ENCODE measurements around the gene LRRTM4.

LRRTM4 gene

GRCh38 chr2:77348821-77349220 lies 173.4 kb downstream of the LRRTM4 start:
- no peak for DNase-seq (ENCODE audit: low read depth)
- TF ChIP-seq, protein P1, sequence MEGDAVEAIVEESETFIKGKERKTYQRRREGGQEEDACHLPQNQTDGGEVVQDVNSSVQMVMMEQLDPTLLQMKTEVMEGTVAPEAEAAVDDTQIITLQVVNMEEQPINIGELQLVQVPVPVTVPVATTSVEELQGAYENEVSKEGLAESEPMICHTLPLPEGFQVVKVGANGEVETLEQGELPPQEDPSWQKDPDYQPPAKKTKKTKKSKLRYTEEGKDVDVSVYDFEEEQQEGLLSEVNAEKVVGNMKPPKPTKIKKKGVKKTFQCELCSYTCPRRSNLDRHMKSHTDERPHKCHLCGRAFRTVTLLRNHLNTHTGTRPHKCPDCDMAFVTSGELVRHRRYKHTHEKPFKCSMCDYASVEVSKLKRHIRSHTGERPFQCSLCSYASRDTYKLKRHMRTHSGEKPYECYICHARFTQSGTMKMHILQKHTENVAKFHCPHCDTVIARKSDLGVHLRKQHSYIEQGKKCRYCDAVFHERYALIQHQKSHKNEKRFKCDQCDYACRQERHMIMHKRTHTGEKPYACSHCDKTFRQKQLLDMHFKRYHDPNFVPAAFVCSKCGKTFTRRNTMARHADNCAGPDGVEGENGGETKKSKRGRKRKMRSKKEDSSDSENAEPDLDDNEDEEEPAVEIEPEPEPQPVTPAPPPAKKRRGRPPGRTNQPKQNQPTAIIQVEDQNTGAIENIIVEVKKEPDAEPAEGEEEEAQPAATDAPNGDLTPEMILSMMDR (IDR thresholded peaks at IDR 0.05; ENCODE audit: insufficient read depth, low read depth, low read length, missing control alignments) = no peak
- no peak overlapping the region for H3K4me3 ChIP-seq (ENCODE audit: low read depth, low read length)

GRCh38 chr2:77336013-77336412 lies 186.2 kb downstream of the LRRTM4 start:
- H3K4me3 ChIP-seq (ENCODE audit: low read depth, low read length) = no peak overlapping the region
- TF ChIP-seq, protein P1 (IDR thresholded peaks at IDR 0.05; ENCODE audit: insufficient read depth, low read depth, low read length, missing control alignments) = no peak
- DNase-seq (ENCODE audit: low read depth) = no peak

DNA sequence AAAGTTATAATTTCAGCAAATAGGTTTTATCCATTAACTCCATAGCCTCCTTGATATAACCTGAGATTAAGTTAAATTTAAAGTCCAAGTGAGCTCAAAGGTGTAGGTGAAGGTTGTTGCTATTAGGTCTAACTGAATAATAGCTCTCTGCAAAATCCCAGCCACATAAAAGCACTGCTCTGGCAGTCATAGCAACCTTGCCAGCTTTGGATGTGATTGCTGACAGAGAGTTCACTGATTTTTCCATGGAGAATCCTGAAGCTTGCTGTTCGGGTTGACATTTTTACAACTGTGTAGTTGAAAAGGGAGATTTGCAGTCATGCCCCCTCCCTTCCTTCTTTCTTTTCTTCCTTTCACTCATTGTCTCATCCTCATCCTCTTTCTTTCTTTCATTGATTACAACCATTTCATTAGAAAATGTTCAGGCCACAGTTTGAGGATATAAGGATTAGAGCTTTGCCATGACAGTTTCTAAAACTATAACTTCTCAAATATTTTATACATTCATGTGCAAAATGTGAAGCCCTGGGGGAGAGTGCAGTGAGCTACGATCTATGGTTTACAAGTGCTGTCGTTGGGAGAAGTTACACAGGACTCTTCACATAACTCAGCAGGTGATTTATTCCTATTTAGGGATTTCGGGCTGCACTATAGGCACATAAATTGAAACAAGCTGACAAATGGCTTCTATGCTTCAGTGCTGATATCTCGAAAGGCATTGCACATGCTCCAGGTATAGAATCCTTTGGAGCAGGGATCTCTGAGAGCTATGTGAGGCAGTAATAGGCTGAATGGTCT lies 193.8 kb downstream of the LRRTM4 start:
- DNase-seq (ENCODE audit: low read depth) = no peak
- no peak overlapping the region for H3K4me3 ChIP-seq (ENCODE audit: low read depth, low read length)
- TF ChIP-seq, protein P1 (IDR thresholded peaks at IDR 0.05; ENCODE audit: insufficient read depth, low read depth, low read length, missing control alignments) = no peak

DNA sequence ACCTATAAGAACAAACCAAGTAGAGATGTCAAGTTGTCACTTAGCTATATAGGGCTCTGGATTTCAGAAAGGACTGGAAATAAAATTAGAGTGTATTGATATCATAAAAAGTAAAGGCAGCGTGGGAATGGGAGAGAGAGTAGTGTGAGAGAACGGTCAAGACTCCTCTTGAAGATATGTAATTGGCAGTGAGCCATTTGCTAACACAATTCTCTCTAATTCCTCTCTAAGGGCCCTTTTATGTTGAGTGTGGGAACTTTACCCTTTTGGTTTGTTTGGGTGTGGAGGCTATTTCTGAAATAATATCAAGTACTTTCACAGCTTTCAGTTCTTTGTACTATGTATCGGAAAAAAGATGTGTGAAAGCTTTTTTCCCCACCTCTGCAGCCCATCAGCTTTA lies 196.8 kb downstream of the LRRTM4 start:
- no peak overlapping the region for H3K4me3 ChIP-seq (ENCODE audit: low read depth, low read length)
- TF ChIP-seq, protein P1 (IDR thresholded peaks at IDR 0.05; ENCODE audit: insufficient read depth, low read depth, low read length, missing control alignments) = no peak
- no peak for DNase-seq (ENCODE audit: low read depth)

DNA sequence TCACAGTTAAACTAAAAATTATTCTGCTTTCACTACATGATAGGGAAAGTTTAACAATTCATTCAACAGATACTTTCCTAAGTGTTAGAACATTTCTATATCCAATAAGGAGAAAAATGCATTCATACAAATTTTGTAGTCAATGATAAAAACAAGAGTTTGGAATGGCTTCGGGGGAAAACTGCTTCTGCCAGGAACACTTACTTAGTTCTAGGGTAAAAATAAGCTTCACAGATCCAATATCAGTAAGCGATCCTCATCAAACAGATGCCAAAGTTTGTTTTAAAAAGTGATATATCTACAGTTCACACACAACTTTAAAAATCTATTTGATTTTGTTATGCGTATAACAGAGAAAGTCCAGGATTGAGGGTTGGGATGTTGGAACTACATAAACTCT lies 199.7 kb downstream of the LRRTM4 start:
- DNase-seq (ENCODE audit: low read depth) = no peak
- TF ChIP-seq, protein P1 (IDR thresholded peaks at IDR 0.05; ENCODE audit: insufficient read depth, low read depth, low read length, missing control alignments) = no peak
- H3K4me3 ChIP-seq (ENCODE audit: low read depth, low read length) = no peak overlapping the region

DNA sequence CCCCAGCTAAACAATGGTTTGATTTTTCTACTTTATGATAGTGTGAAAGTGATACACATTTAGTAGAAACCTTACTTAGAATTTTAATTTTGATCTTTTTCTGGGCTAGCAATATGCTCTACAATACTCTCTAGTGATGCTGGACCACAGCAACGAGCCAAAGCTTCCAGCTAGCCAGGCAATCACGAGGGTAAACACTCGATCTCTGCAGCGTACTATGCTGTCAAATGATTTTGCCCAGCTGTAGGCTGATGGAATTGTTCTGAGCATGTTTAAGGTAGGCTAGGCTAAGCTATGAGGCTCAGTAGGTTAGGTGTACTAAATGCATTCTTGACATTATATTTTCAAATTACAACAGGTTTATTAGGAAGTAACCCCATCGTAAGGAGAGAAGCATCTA lies 207.5 kb downstream of the LRRTM4 start:
- no peak for DNase-seq (ENCODE audit: low read depth)
- TF ChIP-seq, protein P1 (IDR thresholded peaks at IDR 0.05; ENCODE audit: insufficient read depth, low read depth, low read length, missing control alignments) = no peak

GRCh38 chr2:77310416-77310815 lies 211.8 kb downstream of the LRRTM4 start:
- DNase-seq (ENCODE audit: low read depth) = no peak
- H3K4me3 ChIP-seq (ENCODE audit: low read depth, low read length) = no peak overlapping the region
- TF ChIP-seq, protein P1 (IDR thresholded peaks at IDR 0.05; ENCODE audit: insufficient read depth, low read depth, low read length, missing control alignments) = no peak

More for the DNA sequence above, 207.5 kb downstream of the LRRTM4 start:
- no peak overlapping the region for H3K4me3 ChIP-seq (ENCODE audit: low read depth, low read length)
